MG63 (cell line): Measurements from ENCODE around the gene KCNJ2. TPM values are rescaled to one million over a fixed set of nuclear protein-coding genes. Genes with fewer than 3 reads are reported as not detected.

Experiments
- DNase-seq: peaks from one replicate; pipeline ENCODE4 v3.0.0-alpha.2; 2020
- H3K27me3 ChIP-seq: fragments of 250-450 bp; sonication (Bioruptor Pico); 2 replicates; pipeline ENCODE4 v1.5.1; 2020; ENCODE audit warnings: mild to moderate bottlenecking, moderate library complexity
- H3K36me3 ChIP-seq: fragments of 250-450 bp; sonication (Bioruptor Pico); 2 replicates; pipeline ENCODE4 v1.5.1; 2020; ENCODE audit warnings: mild to moderate bottlenecking, moderate library complexity
- H3K4me3 ChIP-seq: fragments of 250-450 bp; sonication (Bioruptor Pico); 2 replicates; pipeline ENCODE4 v1.5.1; 2020; ENCODE audit warnings: mild to moderate bottlenecking, moderate library complexity
- H3K9me3 ChIP-seq: fragments of 250-450 bp; sonication (Bioruptor Pico); 2 replicates; pipeline ENCODE4 v1.5.1; 2020; ENCODE audit warnings: mild to moderate bottlenecking, moderate library complexity
- total RNA-seq: library from RNA; depleted of rRNA; stranded (reverse); fragments of >200 nt; shearing (Covaris generic); gene quantifications from 2 replicates; pipeline ENCODE4 v1.2.3, GENCODE V29; 2014; ENCODE audit warnings: low replicate concordance; rRNA removed

Gene KCNJ2
- total RNA-seq, 1 experiment from 2014 or later, result 8.1 TPM

DNA sequence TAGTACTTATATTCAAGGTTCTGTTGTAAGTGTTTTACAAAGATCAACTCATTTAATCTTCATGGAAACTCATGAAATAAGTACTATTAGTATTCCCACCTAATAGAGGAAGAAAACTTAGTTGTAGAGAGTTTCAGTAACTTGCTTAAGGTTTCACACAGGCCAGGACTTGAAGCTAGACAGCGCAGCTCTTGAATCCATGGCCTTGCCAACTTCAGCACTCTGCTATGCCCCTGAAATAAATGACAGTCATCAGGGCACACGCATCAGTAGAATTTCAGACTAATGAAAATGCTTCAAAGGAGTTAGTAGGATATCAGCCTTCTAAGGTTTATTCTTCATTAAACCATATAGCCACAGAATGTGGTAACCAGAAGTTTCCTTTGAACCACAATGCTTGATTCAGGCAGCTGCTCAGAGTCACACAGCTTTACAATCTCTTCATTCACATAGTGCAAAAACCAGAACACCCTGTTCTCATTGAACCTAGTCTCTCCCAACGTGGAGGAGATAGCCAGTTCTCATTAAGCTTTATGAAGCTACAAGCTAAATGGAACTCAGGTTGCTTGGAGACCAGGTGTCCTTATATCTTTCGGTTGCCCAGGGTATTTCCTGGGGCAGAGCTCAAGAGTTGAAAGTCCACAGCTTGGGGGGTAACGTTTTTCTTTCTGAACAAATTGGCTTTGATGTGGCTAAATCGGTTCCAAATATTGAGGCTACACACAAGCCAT, 39.7 kb downstream of the KCNJ2 start:
- no peak for DNase-seq
- no peaks in the 10 kb centered on the region for H3K36me3 ChIP-seq
- 0 out of 2 replicates have a peak, but pooled peaks cover 2% of the 10 kb centered on the region for H3K9me3 ChIP-seq
- H3K4me3 ChIP-seq, result no peak overlapping the region
- no peaks in the 10 kb centered on the region for H3K27me3 ChIP-seq

DNA sequence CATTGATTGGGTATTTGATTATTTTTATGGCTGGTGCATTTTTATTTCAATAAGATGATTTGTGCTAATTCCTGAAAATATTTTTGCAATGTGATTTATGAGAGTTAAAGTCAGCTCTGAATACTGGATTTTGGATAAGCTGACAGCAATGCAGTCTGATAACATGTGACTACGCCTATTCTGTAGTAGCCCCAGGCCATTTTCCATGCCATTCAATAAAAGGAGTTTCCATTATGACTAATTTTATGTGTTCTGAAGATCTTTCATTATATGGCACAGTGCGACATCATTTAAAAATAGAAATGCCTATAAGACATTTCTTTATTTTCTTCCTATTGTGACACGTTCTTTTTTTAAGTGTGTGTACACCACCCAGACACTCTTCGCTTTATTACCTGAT, 46.3 kb downstream of the KCNJ2 start:
- no peak for DNase-seq
- H3K9me3 ChIP-seq, result 0 out of 2 replicates have a peak, but pooled peaks cover 2% of the 10 kb centered on the region

DNA sequence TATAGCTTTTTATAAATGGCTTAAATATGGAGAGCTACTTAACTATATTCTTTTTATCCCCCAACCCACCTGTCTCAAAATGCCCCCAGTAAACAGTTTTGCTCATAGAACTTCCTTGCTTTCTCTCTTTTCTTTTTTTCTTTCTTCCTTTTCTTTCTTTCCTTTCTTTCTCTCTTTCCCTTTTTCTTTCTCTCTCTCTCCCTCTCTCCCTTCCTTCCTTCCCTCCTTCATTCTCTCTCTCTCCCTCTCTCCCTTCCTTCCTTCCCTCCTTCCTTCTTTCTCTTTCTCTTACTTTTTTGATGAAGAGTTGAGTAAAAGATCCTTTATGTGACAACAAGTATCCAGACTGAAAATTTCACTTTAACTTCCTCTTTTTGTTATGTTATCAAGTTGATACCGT, 48.2 kb downstream of the KCNJ2 start:
- H3K9me3 ChIP-seq, result 0 out of 2 replicates have a peak, but pooled peaks cover 2% of the 10 kb centered on the region
- no peaks in the 10 kb centered on the region for H3K27me3 ChIP-seq
- no peak for DNase-seq
- H3K36me3 ChIP-seq, result no peaks in the 10 kb centered on the region
- no peak overlapping the region for H3K4me3 ChIP-seq

More for the DNA sequence above, 46.3 kb downstream of the KCNJ2 start:
- Histone ChIP-seq H3K4me3 (no peak overlapping the region), H3K27me3 (no peaks in the 10 kb centered on the region), H3K36me3 (no peaks in the 10 kb centered on the region)

GRCh38 chr17:70225276-70225675, 55.9 kb downstream of the KCNJ2 start:
- no peak overlapping the region for H3K4me3 ChIP-seq
- no peaks in the 10 kb centered on the region; the same call in 1 of the 2 replicates for H3K9me3 ChIP-seq
- H3K27me3 ChIP-seq, result no peaks in the 10 kb centered on the region
- no peak for DNase-seq
- H3K36me3 ChIP-seq, result no peaks in the 10 kb centered on the region

Other genes starting within 250 kb of the KCNJ2 start
- not detected in 2 replicates for gene KCNJ16, start 94.3 kb upstream of the KCNJ2 start, total RNA-seq